HG03460 (cell line): Measurements from ENCODE around the gene MBP.
A peak's percentile ranks its signal among the peaks of the same experiment; 100 is the strongest.
"Not testable (repeated sequence)": the region's sequence is repeated elsewhere in the genome, so short reads cannot be mapped to it uniquely, and the experiment has no call there.

ENCODE experiments used
- ATAC-seq: cut with Tn5 transposase; IDR thresholded peaks from one replicate; pipeline ENCODE4 v1.9.1; 2021; ENCODE audit not compliant: unreplicated experiment

MBP gene

GRCh38 chr18:76979111-76979751, 153.4 kb downstream of the MBP start:
- no peak for ATAC-seq

- ATAC-seq, result no peak
Measured at GRCh38 chr18:76978616-76979015, 154.0 kb downstream of the MBP start.

- no peak for ATAC-seq
Measured at GRCh38 chr18:76977684-76978232, 154.8 kb downstream of the MBP start.

- no peak for ATAC-seq
Measured at GRCh38 chr18:76977108-76977621, 155.4 kb downstream of the MBP start.

GRCh38 chr18:76975577-76976110, 156.9 kb downstream of the MBP start:
- no peak for ATAC-seq

GRCh38 chr18:76974386-76974785, 158.2 kb downstream of the MBP start:
- no peak for ATAC-seq

GRCh38 chr18:76973520-76974266, 158.9 kb downstream of the MBP start:
- ATAC-seq, result no peak

GRCh38 chr18:76972846-76973519, 159.6 kb downstream of the MBP start:
- no peak for ATAC-seq

GRCh38 chr18:76972241-76972640, 160.3 kb downstream of the MBP start:
- no peak for ATAC-seq

GRCh38 chr18:76970770-76971559, 161.6 kb downstream of the MBP start:
- no peak for ATAC-seq

- no peak for ATAC-seq
Measured at GRCh38 chr18:76967721-76968472, 164.7 kb downstream of the MBP start.

- ATAC-seq, result not testable (repeated sequence)
Measured at GRCh38 chr18:76967299-76967698, 165.3 kb downstream of the MBP start.

- ATAC-seq, result peak; percentile 60
Measured at GRCh38 chr18:76965555-76966151, 166.9 kb downstream of the MBP start.

- ATAC-seq, result no peak
Measured at GRCh38 chr18:76963936-76964335, 168.6 kb downstream of the MBP start.

GRCh38 chr18:76962851-76963250, 169.7 kb downstream of the MBP start:
- ATAC-seq, result no peak

GRCh38 chr18:76960528-76961035, 172.0 kb downstream of the MBP start:
- ATAC-seq, result no peak

GRCh38 chr18:76959605-76960004, 173.0 kb downstream of the MBP start:
- no peak for ATAC-seq

- ATAC-seq, result no peak
Measured at GRCh38 chr18:76958692-76959341, 173.8 kb downstream of the MBP start.
